Neural crest cell (in vitro differentiated cells): Measurements from ENCODE around the gene UBTD2. TPM values are rescaled to one million over a fixed set of nuclear protein-coding genes. Genes with fewer than 3 reads are reported as not detected.

Experiments used
- DNase-seq: peaks from one replicate; pipeline ENCODE4 v3.0.0; 2021; ENCODE audit warnings: low read depth, mixed read lengths, low spot score
- H3K27ac Mint-ChIP-seq: one replicate; pipeline ENCODE4 v1.8.0; 2021; ENCODE audit warnings: mild to moderate bottlenecking, mixed read lengths; ENCODE audit not compliant: unreplicated experiment
- H3K27me3 Mint-ChIP-seq: 2 replicates; pipeline ENCODE4 v1.8.0; 2021; ENCODE audit warnings: low read depth, mild to moderate bottlenecking, mixed read lengths
- H3K36me3 Mint-ChIP-seq: 2 replicates; pipeline ENCODE4 v1.8.0; 2021; ENCODE audit warnings: low read depth, mild to moderate bottlenecking, mixed read lengths
- H3K4me1 Mint-ChIP-seq: 2 replicates; pipeline ENCODE4 v1.8.0; 2021; ENCODE audit warnings: mixed read lengths
- H3K4me3 Mint-ChIP-seq: one replicate; pipeline ENCODE4 v1.8.0; 2021; ENCODE audit warnings: mild to moderate bottlenecking, mixed read lengths
- H3K9me3 Mint-ChIP-seq: 2 replicates; pipeline ENCODE4 v1.8.0; 2021; ENCODE audit warnings: mixed read lengths
- CTCF ChIP-seq: fragments of 200-600 bp; sonication (generic); conservative IDR thresholded peaks from 2 replicates; pipeline ENCODE4 v1.5.0; 2021; ENCODE audit warnings: antibody characterized with exemption, mild to moderate bottlenecking
- total RNA-seq: library from RNA; stranded (reverse); gene quantifications from 2 replicates; pipeline ENCODE4 v1.2.1, GENCODE V29; 2021

UBTD2 gene
- total RNA-seq, 1 donor from 2014 or later, result 74.0 TPM

DNA sequence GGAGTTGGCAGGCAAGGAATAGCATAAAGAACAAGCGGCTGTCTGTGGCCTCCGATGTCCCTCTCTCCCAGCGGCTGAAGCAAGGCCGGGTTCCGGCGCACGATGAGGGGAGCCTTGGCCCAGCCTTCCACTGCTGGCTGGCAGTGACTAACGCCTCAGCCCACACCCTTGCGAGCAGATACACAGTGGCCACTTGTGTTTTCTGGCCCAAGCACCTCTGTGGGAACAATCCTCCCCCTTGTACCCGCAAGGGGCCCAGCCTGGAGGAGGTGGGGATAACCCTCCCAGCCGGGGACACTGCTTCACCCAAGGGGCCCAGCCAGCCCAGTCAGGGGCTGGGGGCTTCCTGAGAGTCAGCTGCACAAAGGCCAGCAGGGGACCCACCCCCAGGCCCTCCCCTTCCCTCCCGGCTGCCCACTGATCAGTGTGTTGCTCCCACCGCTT, 118.8 kb downstream of the UBTD2 start:
- no peaks in the 10 kb centered on the region for H3K27me3 Mint-ChIP-seq
- peak overlapping the region; percentile 86 for H3K27ac Mint-ChIP-seq
- no peak for TF ChIP-seq CTCF
- peak; percentile 57 for DNase-seq
- H3K36me3 Mint-ChIP-seq, result peaks cover 2% of the 10 kb centered on the region
- peaks cover 59% of the 10 kb centered on the region for H3K4me1 Mint-ChIP-seq
- no peaks in the 10 kb centered on the region for H3K9me3 Mint-ChIP-seq
- peak overlapping the region; percentile 71 for H3K4me3 Mint-ChIP-seq

GRCh38 chr5:172163346-172163745, 120.2 kb downstream of the UBTD2 start:
- H3K4me1 Mint-ChIP-seq, result peaks cover 54% of the 10 kb centered on the region
- no peak for TF ChIP-seq CTCF
- no peaks in the 10 kb centered on the region for H3K36me3 Mint-ChIP-seq
- H3K9me3 Mint-ChIP-seq, result no peaks in the 10 kb centered on the region
- H3K27me3 Mint-ChIP-seq, result no peaks in the 10 kb centered on the region
- no peak for DNase-seq
- H3K4me3 Mint-ChIP-seq, result no peak overlapping the region
- H3K27ac Mint-ChIP-seq, result no peak overlapping the region

- DNase-seq, result no peak
- H3K27me3 Mint-ChIP-seq, result no peaks in the 10 kb centered on the region
- H3K36me3 Mint-ChIP-seq, result no peaks in the 10 kb centered on the region
- no peaks in the 10 kb centered on the region for H3K9me3 Mint-ChIP-seq
- no peak overlapping the region for H3K27ac Mint-ChIP-seq
- TF ChIP-seq CTCF, result no peak
- no peak overlapping the region for H3K4me3 Mint-ChIP-seq
- H3K4me1 Mint-ChIP-seq, result peaks cover 50% of the 10 kb centered on the region
These were observed 120.6 kb downstream of the UBTD2 start for GRCh38 chr5:172162987-172163343.

DNA sequence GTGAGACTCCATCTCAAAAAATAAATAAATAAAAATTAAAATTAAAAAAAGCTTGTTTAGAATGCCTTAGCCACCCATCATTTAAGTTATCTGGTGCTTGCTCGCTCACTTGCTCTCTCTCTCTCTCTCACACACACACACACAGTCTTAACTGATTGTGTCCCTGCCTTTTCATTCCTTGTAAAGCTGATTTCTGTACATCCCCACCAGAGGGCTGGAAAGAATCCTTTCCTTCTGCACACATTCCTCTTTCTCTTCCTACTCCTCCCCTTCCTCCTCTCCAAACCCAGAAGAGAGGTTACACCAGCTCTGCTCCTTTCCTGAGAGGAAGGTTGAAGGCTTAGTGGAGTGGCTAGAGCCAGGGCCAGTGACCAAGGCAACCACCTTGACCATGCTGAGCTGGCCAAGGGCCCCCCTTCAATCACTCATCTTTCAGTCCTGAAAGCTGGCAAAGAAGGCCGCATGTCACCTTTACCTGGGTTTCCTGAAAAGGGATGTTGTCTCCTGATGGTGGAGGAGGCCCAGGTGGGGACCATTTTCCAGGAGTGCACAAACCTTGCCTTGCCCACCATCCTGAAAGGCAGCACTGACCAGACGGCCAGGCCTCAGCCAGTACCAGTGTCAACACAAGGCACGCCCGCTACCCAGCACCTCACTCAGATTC, 121.1 kb downstream of the UBTD2 start:
- no peaks in the 10 kb centered on the region for H3K36me3 Mint-ChIP-seq
- H3K4me3 Mint-ChIP-seq, result no peak overlapping the region
- no peaks in the 10 kb centered on the region for H3K9me3 Mint-ChIP-seq
- no peaks in the 10 kb centered on the region for H3K27me3 Mint-ChIP-seq
- DNase-seq, result no peak
- H3K27ac Mint-ChIP-seq, result no peak overlapping the region
- peak; percentile 38 for TF ChIP-seq CTCF
- peaks cover 45% of the 10 kb centered on the region for H3K4me1 Mint-ChIP-seq

DNA sequence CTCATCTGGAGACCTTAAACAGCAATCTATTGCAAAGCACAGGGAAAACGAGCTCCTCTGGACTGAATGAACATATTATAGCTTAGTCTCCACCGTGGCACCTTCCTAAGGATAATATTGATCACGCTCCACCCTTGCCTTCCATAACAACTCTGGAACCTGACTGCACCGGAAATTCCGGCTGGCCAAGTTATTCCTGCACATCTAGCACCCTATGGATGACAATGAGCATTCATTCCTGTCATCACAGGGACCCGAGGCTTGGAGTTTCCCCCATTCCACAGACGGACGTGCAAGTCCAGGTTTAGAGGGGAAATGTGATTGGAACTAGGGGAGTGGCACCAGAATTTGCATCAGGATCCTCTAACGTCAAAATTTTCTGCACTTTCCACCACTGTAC, 123.1 kb downstream of the UBTD2 start:
- Mint-ChIP-seq H3K4me3 (no peak overlapping the region), H3K27ac (no peak overlapping the region), H3K4me1 (peaks cover 40% of the 10 kb centered on the region)

More for the DNA sequence above, 123.1 kb downstream of the UBTD2 start:
- no peaks in the 10 kb centered on the region for H3K9me3 Mint-ChIP-seq
- H3K27me3 Mint-ChIP-seq, result no peaks in the 10 kb centered on the region
- no peak for TF ChIP-seq CTCF
- no peak for DNase-seq
- H3K36me3 Mint-ChIP-seq, result no peaks in the 10 kb centered on the region

Other genes starting within 250 kb of the UBTD2 start
- gene STK10, start 95.5 kb downstream of the UBTD2 start, total RNA-seq, result 32.3 and 43.5 TPM in 2 replicates
- 0.37 TPM in 1 of 2 replicates, not detected in the other for gene EFCAB9, start 89.6 kb downstream of the UBTD2 start, total RNA-seq
- 86.1 and 89.1 TPM in 2 replicates for gene SH3PXD2B, start 170.8 kb upstream of the UBTD2 start, total RNA-seq